PC-3 (cell line): ENCODE measurements around the gene SHROOM1. TPM values are rescaled to one million over a fixed set of nuclear protein-coding genes. Genes with fewer than 3 reads are reported as not detected.

ENCODE experiments used
- ATAC-seq: fragments of 200-7000 bp; cut with Tn5 transposase; 2 replicates; pipeline ENCODE4 v1.9.1; 2020; ENCODE audit warnings: mild to moderate bottlenecking, moderate library complexity
- BruUV-seq: library from RNA; stranded (reverse); fragments of 400-500 nt; replicated peaks from 2 replicates; lab custom pipeline; 2021; lab: Mats Ljungman, UMichigan
- CTCF ChIA-PET: fragments of 300-600 bp; sonication (Branson Sonifier 250); formaldehyde crosslinking; loops from one replicate; lab custom pipeline; 2022; ENCODE audit warnings: antibody characterized with exemption; lab: Charles Lee
- POLR2A ChIA-PET: fragments of 300-600 bp; sonication (Branson Sonifier 250); formaldehyde crosslinking; loops from one replicate; lab custom pipeline; 2022; ENCODE audit warnings: antibody characterized with exemption; ENCODE audit not compliant: unreplicated experiment; lab: Charles Lee
- DNase-seq: peaks from one replicate; pipeline ENCODE4 v3.0.0-alpha.2; 2015
- H2AFZ ChIP-seq: fragments of 300-600 bp; sonication (generic); 2 replicates; pipeline ENCODE4 v1.6.0; 2016; ENCODE audit warnings: antibody characterized with exemption, low read length
- H3F3A ChIP-seq: fragments of 300-600 bp; sonication (generic); one replicate; pipeline ENCODE4 v1.6.0; 2017; ENCODE audit warnings: antibody characterized with exemption, low read length, control low read depth, mild to moderate bottlenecking; ENCODE audit not compliant: unreplicated experiment
- H3K27ac ChIP-seq: fragments of 300-600 bp; sonication (generic); 2 replicates; pipeline ENCODE4 v1.5.1; 2016; ENCODE audit warnings: mild to moderate bottlenecking, low read length
- H3K27me3 ChIP-seq: fragments of 300-600 bp; sonication (generic); 2 replicates; pipeline ENCODE4 v1.6.1; 2016; ENCODE audit warnings: low read length, mixed read lengths
- H3K36me3 ChIP-seq: fragments of 300-600 bp; sonication (generic); 2 replicates; pipeline ENCODE4 v1.6.1; 2016; ENCODE audit warnings: low read depth, mixed run types, low read length, mixed read lengths
- H3K4me1 ChIP-seq: fragments of 300-600 bp; sonication (generic); 2 replicates; pipeline ENCODE4 v1.5.1; 2016; ENCODE audit warnings: low read length; ENCODE audit not compliant: insufficient read depth
- H3K4me2 ChIP-seq: fragments of 300-600 bp; sonication (generic); 2 replicates; pipeline ENCODE4 v1.6.0; 2016; ENCODE audit warnings: low read length
- H3K4me3 ChIP-seq: fragments of 300-600 bp; sonication (generic); 2 replicates; pipeline ENCODE4 v1.5.1; 2016; ENCODE audit warnings: mild to moderate bottlenecking, low read length, mixed read lengths
- H3K79me2 ChIP-seq: fragments of 300-600 bp; sonication (generic); 2 replicates; pipeline ENCODE4 v1.6.1; 2017; ENCODE audit warnings: low read length, mixed read lengths
- H3K9ac ChIP-seq: fragments of 300-600 bp; sonication (generic); 2 replicates; pipeline ENCODE4 v1.6.0; 2016; ENCODE audit warnings: mild to moderate bottlenecking, low read length
- H3K9me2 ChIP-seq: fragments of 300-600 bp; sonication (generic); replicated peaks from 2 replicates; pipeline ENCODE4 v1.6.1; 2016; ENCODE audit warnings: mixed run types, low read length, mixed read lengths
- H3K9me3 ChIP-seq: fragments of 300-600 bp; sonication (generic); 2 replicates; pipeline ENCODE4 v1.6.1; 2016; ENCODE audit warnings: low read length, mixed read lengths
- H4K20me1 ChIP-seq: fragments of 300-600 bp; sonication (generic); 2 replicates; pipeline ENCODE4 v1.6.1; 2016; ENCODE audit warnings: low read length, mixed read lengths
- EZH2 ChIP-seq: fragments of 300-600 bp; sonication (generic); IDR thresholded peaks from one replicate; pipeline ENCODE4 v1.6.1; 2017; ENCODE audit warnings: antibody characterized with exemption, mild to moderate bottlenecking, low read length; ENCODE audit not compliant: unreplicated experiment
- EZH2phosphoT487 ChIP-seq: fragments of 300-600 bp; sonication (generic); IDR thresholded peaks from 2 replicates; pipeline ENCODE4 v1.6.1; 2018; ENCODE audit warnings: mild to moderate bottlenecking, antibody characterized with exemption, low read length, borderline replicate concordance
- intact Hi-C: fragments of 100-400 bp; cut with micrococcal nuclease; formaldehyde crosslinking; loops from 2 replicates; pipeline ENCODE4 v1.9.0; 2023
- total RNA-seq: library from RNA; depleted of rRNA; stranded (reverse); fragments of >200 nt; gene quantifications from 2 replicates; pipeline ENCODE4 v1.2.3, GENCODE V29; 2014
- TF ChIP-seq, protein P1 (sequence below): fragments of 300-600 bp; sonication (generic); conservative IDR thresholded peaks from 2 replicates; pipeline ENCODE4 v1.5.1; 2017; ENCODE audit warnings: antibody characterized with exemption, low read depth, mild to moderate bottlenecking, low read length

The SHROOM1 gene
- total RNA-seq, 1 experiment from 2014 or later: 13.6 TPM

DNA sequence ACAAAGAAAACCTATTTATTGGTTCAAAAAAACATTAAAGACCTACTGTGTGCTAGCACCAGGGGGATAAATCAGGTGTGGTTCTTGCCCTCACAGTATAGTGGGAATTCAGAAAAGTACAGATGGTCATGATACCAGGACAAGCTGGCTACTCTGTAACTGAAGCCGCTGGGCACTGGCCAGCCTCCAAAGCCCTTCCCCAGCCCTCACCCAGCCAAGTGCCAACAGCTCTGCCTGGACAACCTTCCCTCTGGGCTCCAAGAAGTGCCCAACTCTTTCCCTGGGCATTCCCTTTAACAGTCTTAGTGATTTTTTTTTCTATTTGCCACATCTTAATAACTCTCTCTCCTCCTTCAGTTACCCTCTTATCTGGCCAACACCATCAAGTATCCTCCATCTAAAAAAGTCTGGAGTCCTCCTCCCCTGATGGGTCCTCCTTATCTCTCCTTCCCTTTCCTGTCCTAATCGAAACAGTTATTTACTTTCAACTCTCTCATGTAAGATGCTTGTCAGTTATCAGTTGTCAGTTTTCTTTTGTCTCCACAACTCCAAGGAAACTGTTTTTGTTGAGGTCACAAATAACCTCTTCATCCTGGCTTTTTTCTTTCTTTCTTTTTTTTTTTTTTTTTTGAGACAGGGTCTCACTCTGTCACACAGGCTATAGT, 40.1 kb downstream of the SHROOM1 start:
- H3K36me3 ChIP-seq: no peaks in the 10 kb centered on the region
- no peaks in the 10 kb centered on the region for H3K9me3 ChIP-seq
- H3F3A ChIP-seq: no peaks in the 10 kb centered on the region
- no peaks in the 10 kb centered on the region for H3K9me2 ChIP-seq
- no peaks in the 10 kb centered on the region for H3K27me3 ChIP-seq
- no peak overlapping the region for H2AFZ ChIP-seq
- H3K79me2 ChIP-seq: no peaks in the 10 kb centered on the region
- no peak for ATAC-seq
- intact Hi-C loops: no loop called here
- no peak overlapping the region for H3K4me2 ChIP-seq
- DNase-seq: no peak
- TF ChIP-seq, protein P1, sequence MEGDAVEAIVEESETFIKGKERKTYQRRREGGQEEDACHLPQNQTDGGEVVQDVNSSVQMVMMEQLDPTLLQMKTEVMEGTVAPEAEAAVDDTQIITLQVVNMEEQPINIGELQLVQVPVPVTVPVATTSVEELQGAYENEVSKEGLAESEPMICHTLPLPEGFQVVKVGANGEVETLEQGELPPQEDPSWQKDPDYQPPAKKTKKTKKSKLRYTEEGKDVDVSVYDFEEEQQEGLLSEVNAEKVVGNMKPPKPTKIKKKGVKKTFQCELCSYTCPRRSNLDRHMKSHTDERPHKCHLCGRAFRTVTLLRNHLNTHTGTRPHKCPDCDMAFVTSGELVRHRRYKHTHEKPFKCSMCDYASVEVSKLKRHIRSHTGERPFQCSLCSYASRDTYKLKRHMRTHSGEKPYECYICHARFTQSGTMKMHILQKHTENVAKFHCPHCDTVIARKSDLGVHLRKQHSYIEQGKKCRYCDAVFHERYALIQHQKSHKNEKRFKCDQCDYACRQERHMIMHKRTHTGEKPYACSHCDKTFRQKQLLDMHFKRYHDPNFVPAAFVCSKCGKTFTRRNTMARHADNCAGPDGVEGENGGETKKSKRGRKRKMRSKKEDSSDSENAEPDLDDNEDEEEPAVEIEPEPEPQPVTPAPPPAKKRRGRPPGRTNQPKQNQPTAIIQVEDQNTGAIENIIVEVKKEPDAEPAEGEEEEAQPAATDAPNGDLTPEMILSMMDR: no peak
- H3K27ac ChIP-seq: no peak overlapping the region
- POLR2A ChIA-PET: no interaction called here
- H3K4me1 ChIP-seq: no peaks in the 10 kb centered on the region
- no TSS peak for BruUV-seq
- no peaks in the 10 kb centered on the region for H4K20me1 ChIP-seq
- no peak overlapping the region for H3K9ac ChIP-seq
- no peak overlapping the region for H3K4me3 ChIP-seq
- CTCF ChIA-PET: no interaction called here

DNA sequence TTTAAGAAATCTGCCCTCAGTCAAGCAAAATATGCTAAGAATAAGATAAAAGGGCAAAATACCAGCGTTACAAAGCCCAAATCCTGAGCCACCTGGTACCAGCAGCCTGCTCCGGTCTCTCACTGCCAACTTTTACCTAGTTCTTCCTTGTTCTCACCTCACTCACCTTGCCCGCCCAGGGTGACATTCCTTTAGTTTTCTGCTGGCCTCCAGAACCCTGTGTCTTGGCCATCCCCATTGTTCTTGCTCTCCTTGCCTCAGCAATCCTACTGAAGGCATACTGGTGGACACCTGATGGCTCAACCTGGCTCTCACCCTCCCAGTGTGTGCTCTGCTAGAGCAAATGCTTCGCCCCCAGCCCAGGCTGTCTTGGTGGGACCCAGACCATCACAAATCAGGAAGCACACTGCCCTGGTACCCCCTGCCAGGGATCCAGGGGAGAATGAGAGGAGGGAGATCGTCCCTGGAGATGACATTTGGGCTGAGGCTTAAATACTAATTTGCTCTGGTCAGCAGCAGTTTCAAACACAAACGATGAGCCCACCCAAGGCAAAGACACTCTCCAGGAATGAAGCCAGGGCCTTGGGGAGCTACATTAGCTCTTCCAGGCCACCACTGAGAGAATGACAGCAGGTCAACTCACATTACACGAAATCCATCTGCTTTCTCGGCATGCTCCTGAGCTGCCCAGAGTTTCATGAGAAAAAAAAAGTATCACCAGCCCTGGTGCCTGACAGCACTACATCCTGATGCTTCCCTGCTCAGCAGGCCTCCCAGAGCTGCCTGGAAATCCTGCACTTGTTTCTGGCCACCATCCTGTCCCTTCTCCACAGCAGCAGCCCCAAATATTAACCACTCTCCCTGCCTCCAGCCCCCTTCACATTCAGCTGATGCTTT, 41.2 kb downstream of the SHROOM1 start:
- ChIA-PET CTCF (no interaction called here), POLR2A (no interaction called here)
- no peak for DNase-seq
- Histone ChIP-seq H3K9ac (no peak overlapping the region), H3K27me3 (no peaks in the 10 kb centered on the region), H3F3A (no peaks in the 10 kb centered on the region), H2AFZ (no peak overlapping the region), H3K4me1 (no peaks in the 10 kb centered on the region), H3K4me2 (no peak overlapping the region), H3K27ac (no peak overlapping the region), H3K36me3 (no peaks in the 10 kb centered on the region), H3K79me2 (no peaks in the 10 kb centered on the region), H3K4me3 (no peak overlapping the region), H4K20me1 (no peaks in the 10 kb centered on the region), H3K9me2 (no peaks in the 10 kb centered on the region), H3K9me3 (no peaks in the 10 kb centered on the region)
- TF ChIP-seq EZH2phosphoT487 (no peak), EZH2 (no peak)
- TF ChIP-seq, protein P1: no peak
- intact Hi-C loops: no loop called here
- no TSS peak for BruUV-seq
- no peak for ATAC-seq

DNA sequence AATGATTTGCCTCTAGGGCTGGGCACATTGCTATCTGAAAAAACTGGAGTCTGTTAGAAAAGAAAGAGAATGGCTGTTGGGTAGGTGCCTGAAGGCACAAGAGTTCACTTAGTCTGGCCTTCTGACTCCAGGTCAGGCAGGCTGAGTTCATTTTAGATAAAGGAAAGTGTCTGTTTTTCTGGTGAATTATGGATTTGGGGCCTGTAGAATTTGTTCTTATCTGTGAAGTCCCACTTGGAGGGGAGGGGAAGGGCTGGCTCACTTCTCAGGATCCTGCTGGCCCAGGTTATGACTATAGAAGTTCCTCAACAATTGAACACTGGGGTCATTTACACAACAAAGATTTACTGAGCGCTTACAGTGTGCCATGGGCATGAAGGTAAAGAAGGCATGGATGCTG, 41.9 kb downstream of the SHROOM1 start:
- BruUV-seq: no TSS peak
- intact Hi-C loops: no loop called here
- H3K79me2 ChIP-seq: no peaks in the 10 kb centered on the region
- no peaks in the 10 kb centered on the region for H3K36me3 ChIP-seq
- H3K27ac ChIP-seq: no peak overlapping the region
- H2AFZ ChIP-seq: no peak overlapping the region
- ChIA-PET CTCF (no interaction called here), POLR2A (no interaction called here)
- no peak for ATAC-seq
- H3K9me2 ChIP-seq: no peaks in the 10 kb centered on the region
- no peaks in the 10 kb centered on the region for H3K4me1 ChIP-seq
- H3K4me3 ChIP-seq: no peak overlapping the region
- no peak overlapping the region for H3K9ac ChIP-seq
- no peaks in the 10 kb centered on the region for H3K9me3 ChIP-seq
- no peak for DNase-seq
- no peaks in the 10 kb centered on the region for H3F3A ChIP-seq
- no peaks in the 10 kb centered on the region for H4K20me1 ChIP-seq
- H3K4me2 ChIP-seq: no peak overlapping the region
- H3K27me3 ChIP-seq: no peaks in the 10 kb centered on the region
- no peak for TF ChIP-seq EZH2
- TF ChIP-seq, protein P1: no peak
- no peak for TF ChIP-seq EZH2phosphoT487
